ENCODE measurements around the gene HIF3A.
"Not testable (repeated sequence)": the region's sequence is repeated elsewhere in the genome, so short reads cannot be mapped to it uniquely, and the experiment has no call there.

The HIF3A gene

GRCh38 chr19:46289724-46290619 lies 6.9 kb upstream of the HIF3A start:
- FAIRE-seq (no peak), DNase-seq (ENCODE audit: insufficient read length, low spot score) (no peak)

- DNase-seq (ENCODE audit: insufficient read length, low spot score): no peak
- FAIRE-seq: no peak
These were observed 5.0 kb upstream of the HIF3A start for GRCh38 chr19:46291829-46292228.

- DNase-seq (ENCODE audit: insufficient read length, low spot score) (no peak), FAIRE-seq (no peak)
These were observed 2.3 kb upstream of the HIF3A start for GRCh38 chr19:46294494-46294893.

- DNase-seq (ENCODE audit: insufficient read length, low spot score) (no peak), FAIRE-seq (no peak)
These were observed 1.2 kb upstream of the HIF3A start for GRCh38 chr19:46295401-46296201.

- no peak for FAIRE-seq
- DNase-seq (ENCODE audit: insufficient read length, low spot score): no peak
These were observed 701 bp upstream of the HIF3A start for GRCh38 chr19:46296202-46296480.

- DNase-seq (ENCODE audit: insufficient read length, low spot score): no peak
- FAIRE-seq: no peak
These were observed 1.0 kb downstream of the HIF3A start for GRCh38 chr19:46297700-46298478.

GRCh38 chr19:46298479-46299003 lies 1.7 kb downstream of the HIF3A start:
- DNase-seq (ENCODE audit: insufficient read length, low spot score) (no peak), FAIRE-seq (no peak)

- FAIRE-seq (no peak), DNase-seq (ENCODE audit: insufficient read length, low spot score) (no peak)
These were observed 2.2 kb downstream of the HIF3A start for GRCh38 chr19:46299004-46299509.

GRCh38 chr19:46299695-46300094 lies 2.9 kb downstream of the HIF3A start:
- no peak for DNase-seq (ENCODE audit: insufficient read length, low spot score)
- no peak for FAIRE-seq

GRCh38 chr19:46303322-46303690 lies 6.5 kb downstream of the HIF3A start:
- DNase-seq (ENCODE audit: insufficient read length, low spot score) (no peak), FAIRE-seq (no peak)

- FAIRE-seq (no peak), DNase-seq (ENCODE audit: insufficient read length, low spot score) (no peak)
These were observed 7.0 kb downstream of the HIF3A start for GRCh38 chr19:46303691-46304397.

- FAIRE-seq (no peak), DNase-seq (ENCODE audit: insufficient read length, low spot score) (no peak)
These were observed 9.7 kb downstream of the HIF3A start for GRCh38 chr19:46306501-46306900.

- DNase-seq (ENCODE audit: insufficient read length, low spot score): no peak
- FAIRE-seq: no peak
These were observed 11.7 kb downstream of the HIF3A start for GRCh38 chr19:46308510-46308909.

- FAIRE-seq (no peak), DNase-seq (ENCODE audit: insufficient read length, low spot score) (no peak)
These were observed 12.2 kb downstream of the HIF3A start for GRCh38 chr19:46309056-46309455.

- DNase-seq (ENCODE audit: insufficient read length, low spot score) (no peak), FAIRE-seq (no peak)
These were observed 14.6 kb downstream of the HIF3A start for GRCh38 chr19:46311444-46311843.

GRCh38 chr19:46313540-46314469 lies 17.0 kb downstream of the HIF3A start:
- DNase-seq (ENCODE audit: insufficient read length, low spot score); FAIRE-seq: not testable (repeated sequence)

- no peak for FAIRE-seq
These were observed 20.5 kb downstream of the HIF3A start for GRCh38 chr19:46317339-46317738.

GRCh38 chr19:46319613-46320012 lies 22.8 kb downstream of the HIF3A start:
- FAIRE-seq (no peak), DNase-seq (ENCODE audit: insufficient read length, low spot score) (no peak)

More at GRCh38 chr19:46317339-46317738, 20.5 kb downstream of the HIF3A start:
- no peak for DNase-seq (ENCODE audit: insufficient read length, low spot score)

- no peak for FAIRE-seq
These were observed 23.7 kb downstream of the HIF3A start for GRCh38 chr19:46320559-46320958.

More at GRCh38 chr19:46320559-46320958, 23.7 kb downstream of the HIF3A start:
- DNase-seq (ENCODE audit: insufficient read length, low spot score): no peak
